Esophagus muscularis mucosa (tissue), 3 donors: Measurements from ENCODE around the gene PARN.

Source experiments
- CTCF ChIP-seq, 3 experiments: fragments of 200-600 bp in 2 of 3; fragments of 450-650 bp in 1 of 3; sonication (generic) in 2 of 3; IDR thresholded peaks; one replicate each; pipeline ENCODE4 v1.5.1; 2017 to 2019; ENCODE audit warnings: antibody characterized with exemption in 3 of 3, mild to moderate bottlenecking in 2 of 3, moderate library complexity in 1 of 3
- POLR2A ChIP-seq: fragments of 450-650 bp; IDR thresholded peaks from one replicate; pipeline ENCODE4 v1.6.1; 2017; ENCODE audit warnings: antibody characterized with exemption, moderate library complexity, mild to moderate bottlenecking, low read depth
- POLR2AphosphoS5 ChIP-seq, 2 donors: sonication (generic); formaldehyde crosslinking; IDR thresholded peaks; one replicate each; pipeline ENCODE4 v1.6.1; 2017; ENCODE audit warnings: antibody characterized with exemption in 2 of 2

GRCh38 chr16:14569213-14569612 lies 60.8 kb downstream of the PARN start:
- TF ChIP-seq POLR2A (no peak), CTCF (IDR thresholded peaks at IDR 0.05) (no peak), POLR2AphosphoS5 (IDR thresholded peaks at IDR 0.05) (no peak)
